Tibial nerve (tissue), 4 donors: ENCODE results near the gene MIS18A. TPM values are rescaled to one million over a fixed set of nuclear protein-coding genes. Genes with fewer than 3 reads are reported as not detected.

Source experiments
- DNase-seq, 2 donors: peaks; one replicate each; pipeline ENCODE4 v3.0.0-alpha.2; 2019; ENCODE audit warnings: low spot score in 2 of 2
- H3K27ac ChIP-seq, 4 donors: fragments of 200-600 bp; sonication (generic) in 3 of 4; one replicate each; pipeline ENCODE4 v1.5.1; 2017 to 2019; ENCODE audit warnings: mild to moderate bottlenecking in 1 of 4
- H3K27me3 ChIP-seq, 2 donors: fragments of 200-600 bp; sonication (generic) in 1 of 2; one replicate each; pipeline versions ENCODE4 v1.5.1 to v1.6.0; 2017 to 2019
- H3K36me3 ChIP-seq, 3 donors: fragments of 200-600 bp; sonication (generic); one replicate each; pipeline ENCODE4 v1.5.1; 2018 to 2019
- H3K4me1 ChIP-seq, 4 donors: fragments of 200-600 bp; sonication (generic) in 3 of 4; one replicate each; pipeline ENCODE4 v1.5.1; 2017 to 2019
- H3K4me3 ChIP-seq, 4 donors: fragments of 200-600 bp; sonication (generic) in 3 of 4; one replicate each; pipeline ENCODE4 v1.5.1; 2017 to 2019; ENCODE audit warnings: mild to moderate bottlenecking in 1 of 4, moderate library complexity in 1 of 4
- H3K9me3 ChIP-seq, 4 donors: fragments of 200-600 bp; sonication (generic) in 3 of 4; one replicate each; pipeline ENCODE4 v1.5.1; 2017 to 2019
- EP300 ChIP-seq, 2 donors: sonication (generic); formaldehyde crosslinking; IDR thresholded peaks; one replicate each; pipeline ENCODE4 v1.6.1; 2017; ENCODE audit warnings: antibody characterized with exemption in 2 of 2, mild to moderate bottlenecking in 1 of 2
- POLR2A ChIP-seq, 2 donors: fragments of 450-650 bp; IDR thresholded peaks; one replicate each; pipeline ENCODE4 v1.6.1; 2017; ENCODE audit warnings: antibody characterized with exemption in 2 of 2, mild to moderate bottlenecking in 2 of 2, moderate library complexity in 2 of 2
- WGBS, 2 donors: methylation state at CpG; one replicate each; pipeline ENCODE4 v1.1.5; 2018; 5-methylcytosine and 5-hydroxymethylcytosine counted together
- total RNA-seq, 4 donors: library from RNA; depleted of rRNA; stranded (reverse); fragments of >200 nt; gene quantifications; one replicate each; pipeline ENCODE4 v1.1.0, GENCODE V29; 2016
- TF ChIP-seq, protein P1 (sequence below), 5 experiments: fragments of 200-600 bp in 3 of 5; fragments of 450-650 bp in 2 of 5; sonication (generic) in 3 of 5; IDR thresholded peaks; one replicate each; pipeline ENCODE4 v1.5.1; 2016 to 2019; ENCODE audit warnings: antibody characterized with exemption in 5 of 5, mild to moderate bottlenecking in 3 of 5, moderate library complexity in 2 of 5

Gene MIS18A, protein sequence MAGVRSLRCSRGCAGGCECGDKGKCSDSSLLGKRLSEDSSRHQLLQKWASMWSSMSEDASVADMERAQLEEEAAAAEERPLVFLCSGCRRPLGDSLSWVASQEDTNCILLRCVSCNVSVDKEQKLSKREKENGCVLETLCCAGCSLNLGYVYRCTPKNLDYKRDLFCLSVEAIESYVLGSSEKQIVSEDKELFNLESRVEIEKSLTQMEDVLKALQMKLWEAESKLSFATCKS
- total RNA-seq: 1 to 10 TPM; 4.0 to 9.3 (median 7.1) TPM

DNA sequence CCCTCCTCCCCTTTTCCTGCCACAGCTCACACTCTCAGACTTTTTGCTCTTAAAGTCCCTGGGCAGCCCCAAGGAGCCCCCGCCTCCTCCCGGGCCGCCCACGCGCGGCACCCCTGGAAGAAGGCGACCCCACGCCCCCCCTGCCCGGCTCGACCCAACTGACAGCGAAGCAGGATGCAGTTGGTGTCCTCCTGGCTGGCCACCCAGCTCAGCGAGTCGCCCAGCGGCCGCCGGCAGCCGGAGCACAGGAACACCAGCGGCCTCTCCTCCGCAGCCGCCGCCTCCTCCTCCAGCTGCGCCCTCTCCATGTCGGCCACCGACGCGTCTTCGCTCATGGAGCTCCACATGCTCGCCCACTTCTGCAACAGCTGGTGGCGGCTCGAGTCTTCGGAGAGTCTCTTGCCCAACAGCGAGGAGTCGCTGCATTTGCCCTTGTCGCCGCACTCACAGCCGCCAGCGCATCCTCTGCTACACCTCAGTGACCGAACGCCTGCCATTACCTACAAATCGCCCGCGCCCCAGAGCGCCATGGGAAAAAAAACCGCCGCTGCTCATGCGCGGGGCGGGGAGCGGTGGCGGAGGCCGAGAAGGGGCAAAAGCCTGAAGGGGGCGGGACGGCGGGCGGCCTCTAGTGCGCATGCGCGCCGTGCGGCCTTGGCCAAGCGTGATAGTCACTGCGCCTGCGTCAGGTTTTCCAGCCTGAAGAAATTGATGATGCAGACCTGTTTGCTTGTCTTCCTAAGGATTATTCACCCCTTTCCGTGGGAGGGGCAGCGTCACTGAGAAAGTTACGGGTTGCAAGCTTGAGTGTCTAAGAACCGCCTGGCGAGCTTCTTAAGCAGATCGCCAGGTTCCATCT is at the start of gene MIS18A:
Gene MIS18A (minus strand): TSS at position 532 of the 859 bp plus-strand sequence. CDS start 35 bp downstream, at position 497.
- Histone ChIP-seq H3K36me3 (peaks cover 0 to 23% (median 0%) of the 10 kb centered on the region in 3 donors), H3K27ac (peak within 1 kb of the TSS; percentile 24 to 88 (median 72)), H3K9me3 (no peaks in the 10 kb centered on the region), H3K4me3 (peak within 1 kb of the TSS; percentile 60 to 99 (median 78)), H3K4me1 (peaks cover 0 to 29% (median 12%) of the 10 kb centered on the region in 4 donors), H3K27me3 (no peaks in the 10 kb centered on the region)
- 1 to 2% methylated on average over 51 to 69 of the region's 69 CpGs for WGBS, 2 donors
- TF ChIP-seq, protein P1, sequence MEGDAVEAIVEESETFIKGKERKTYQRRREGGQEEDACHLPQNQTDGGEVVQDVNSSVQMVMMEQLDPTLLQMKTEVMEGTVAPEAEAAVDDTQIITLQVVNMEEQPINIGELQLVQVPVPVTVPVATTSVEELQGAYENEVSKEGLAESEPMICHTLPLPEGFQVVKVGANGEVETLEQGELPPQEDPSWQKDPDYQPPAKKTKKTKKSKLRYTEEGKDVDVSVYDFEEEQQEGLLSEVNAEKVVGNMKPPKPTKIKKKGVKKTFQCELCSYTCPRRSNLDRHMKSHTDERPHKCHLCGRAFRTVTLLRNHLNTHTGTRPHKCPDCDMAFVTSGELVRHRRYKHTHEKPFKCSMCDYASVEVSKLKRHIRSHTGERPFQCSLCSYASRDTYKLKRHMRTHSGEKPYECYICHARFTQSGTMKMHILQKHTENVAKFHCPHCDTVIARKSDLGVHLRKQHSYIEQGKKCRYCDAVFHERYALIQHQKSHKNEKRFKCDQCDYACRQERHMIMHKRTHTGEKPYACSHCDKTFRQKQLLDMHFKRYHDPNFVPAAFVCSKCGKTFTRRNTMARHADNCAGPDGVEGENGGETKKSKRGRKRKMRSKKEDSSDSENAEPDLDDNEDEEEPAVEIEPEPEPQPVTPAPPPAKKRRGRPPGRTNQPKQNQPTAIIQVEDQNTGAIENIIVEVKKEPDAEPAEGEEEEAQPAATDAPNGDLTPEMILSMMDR (IDR thresholded peaks at IDR 0.05): peak in 2 of 5 experiments; percentile 30 to 61
- peak in 1 of 2 donors; percentile 59 for TF ChIP-seq POLR2A (IDR thresholded peaks at IDR 0.05)
- peak; percentile 87 to 96 for TF ChIP-seq EP300 (IDR thresholded peaks at IDR 0.05)
- peak; percentile 89 to 91 for DNase-seq

DNA sequence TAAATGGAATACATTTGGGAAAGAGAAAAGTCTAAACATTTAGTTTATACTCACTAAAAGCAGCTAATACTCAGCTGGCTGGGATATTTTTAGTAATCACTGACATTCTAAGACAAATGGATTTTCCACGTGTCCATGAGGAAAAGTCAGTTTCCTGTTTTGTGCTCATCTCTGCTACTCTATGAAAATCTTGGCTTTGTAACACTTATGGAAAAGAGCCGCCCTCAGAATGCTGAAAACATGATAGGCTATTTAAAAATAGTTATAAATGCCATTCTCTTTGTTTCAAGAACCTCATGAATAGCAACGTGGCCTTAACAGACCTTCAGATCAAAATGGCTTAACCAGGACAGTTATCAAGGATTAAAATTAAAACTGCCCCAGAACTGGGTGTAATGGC is 49.7 kb upstream of the MIS18A start:
- Histone ChIP-seq H3K36me3 (peaks cover 0 to 85% (median 8%) of the 10 kb centered on the region in 3 donors), H3K27ac (peak overlapping the region in 3 of 4 donors; percentile 57 to 82 (median 67)), H3K4me1 (peaks cover 0 to 50% (median 6%) of the 10 kb centered on the region in 4 donors), H3K9me3 (no peaks in the 10 kb centered on the region), H3K4me3 (no peak overlapping the region), H3K27me3 (no peaks in the 10 kb centered on the region)
- no peak for DNase-seq
- TF ChIP-seq POLR2A (IDR thresholded peaks at IDR 0.05) (no peak), EP300 (IDR thresholded peaks at IDR 0.05) (no peak)
- TF ChIP-seq, protein P1 (IDR thresholded peaks at IDR 0.05): no peak
- 11 to 21% methylated on average over 3 of the region's 3 CpGs for WGBS, 2 donors

DNA sequence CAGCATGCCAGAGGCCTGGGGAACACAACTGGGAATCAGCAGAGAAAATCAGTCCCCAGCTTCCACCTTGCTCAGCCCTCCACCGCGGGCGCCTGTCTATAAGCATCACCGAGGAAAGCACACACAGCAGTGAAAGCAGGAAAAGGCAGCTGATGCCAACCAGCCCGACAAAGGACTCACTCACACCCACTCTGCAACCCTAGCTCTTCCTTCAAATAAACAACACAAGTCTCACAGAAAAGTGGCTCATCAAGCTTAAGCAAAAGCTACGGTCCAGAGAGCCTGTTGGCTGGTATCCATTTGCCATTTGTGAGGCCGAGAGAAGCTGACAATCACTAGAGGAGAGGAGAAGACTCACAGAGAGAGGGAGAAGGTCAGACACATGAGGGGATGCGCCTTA is 46.9 kb upstream of the MIS18A start:
- peaks cover 0 to 37% (median 6%) of the 10 kb centered on the region in 4 donors for H3K4me1 ChIP-seq
- TF ChIP-seq, protein P1 (IDR thresholded peaks at IDR 0.05): no peak
- no peak for TF ChIP-seq POLR2A (IDR thresholded peaks at IDR 0.05)
- no peak for TF ChIP-seq EP300 (IDR thresholded peaks at IDR 0.05)
- no peaks in the 10 kb centered on the region for H3K9me3 ChIP-seq
- H3K36me3 ChIP-seq: peaks cover 6 to 88% (median 17%) of the 10 kb centered on the region in 3 donors
- DNase-seq: no peak
- peak overlapping the region in 1 of 4 donors; percentile 47 for H3K27ac ChIP-seq
- H3K27me3 ChIP-seq: no peaks in the 10 kb centered on the region
- H3K4me3 ChIP-seq: no peak overlapping the region
- WGBS, 2 donors: 74 to 76% methylated on average over 8 of the region's 8 CpGs

DNA sequence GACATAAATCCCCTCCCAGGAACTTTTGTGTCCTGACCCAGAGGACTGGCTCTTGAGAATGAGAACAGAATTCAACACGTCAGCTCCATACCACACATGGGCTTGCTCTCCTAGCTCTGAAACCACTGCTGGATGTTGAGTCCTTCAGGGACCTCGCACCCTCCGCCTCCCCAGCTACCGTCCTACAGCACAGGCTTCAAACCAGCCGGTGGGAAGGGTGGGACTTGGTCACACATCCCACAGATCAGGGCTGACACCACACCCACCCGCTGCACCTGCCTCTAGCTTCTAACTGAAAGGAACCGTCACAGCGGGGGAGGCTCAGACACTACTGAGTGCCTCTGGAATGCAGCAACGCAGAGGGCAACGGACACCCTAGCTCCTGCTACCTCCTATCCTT is 43.8 kb upstream of the MIS18A start:
- H3K36me3 ChIP-seq: peaks cover 10 to 99% (median 26%) of the 10 kb centered on the region in 3 donors
- 86 to 92% methylated on average over 10 of the region's 10 CpGs for WGBS, 2 donors
- no peak overlapping the region for H3K27ac ChIP-seq
- H3K4me1 ChIP-seq: peaks cover 0 to 8% (median 0%) of the 10 kb centered on the region in 4 donors
- no peak for DNase-seq
- H3K9me3 ChIP-seq: no peaks in the 10 kb centered on the region
- TF ChIP-seq EP300 (IDR thresholded peaks at IDR 0.05) (no peak), POLR2A (IDR thresholded peaks at IDR 0.05) (no peak)
- TF ChIP-seq, protein P1 (IDR thresholded peaks at IDR 0.05): no peak
- H3K4me3 ChIP-seq: no peak overlapping the region
- no peaks in the 10 kb centered on the region for H3K27me3 ChIP-seq
